Measurements from ENCODE around the gene UST.
"Not testable (repeated sequence)": the region's sequence is repeated elsewhere in the genome, so short reads cannot be mapped to it uniquely, and the experiment has no call there.

The UST gene

DNA sequence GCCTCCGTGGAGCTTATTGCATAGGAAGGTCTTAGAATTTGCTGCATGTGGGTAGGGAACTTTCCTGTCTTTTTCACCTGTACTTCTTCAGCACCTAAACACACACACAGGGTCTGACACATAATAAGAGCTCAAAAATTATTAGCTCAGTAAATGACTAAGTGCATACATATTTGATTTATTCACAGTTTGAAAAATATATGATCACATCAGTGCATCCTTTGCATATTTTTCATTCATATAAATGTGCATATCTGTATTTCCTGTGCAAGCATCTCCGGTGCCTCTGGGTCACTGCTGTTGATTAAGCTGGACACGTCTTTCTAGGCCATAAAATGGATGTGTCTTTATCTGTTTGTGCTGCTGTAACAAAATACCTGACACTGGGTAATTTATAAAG is 234.7 kb downstream of the UST start:
- DNase-seq, result no peak

DNA sequence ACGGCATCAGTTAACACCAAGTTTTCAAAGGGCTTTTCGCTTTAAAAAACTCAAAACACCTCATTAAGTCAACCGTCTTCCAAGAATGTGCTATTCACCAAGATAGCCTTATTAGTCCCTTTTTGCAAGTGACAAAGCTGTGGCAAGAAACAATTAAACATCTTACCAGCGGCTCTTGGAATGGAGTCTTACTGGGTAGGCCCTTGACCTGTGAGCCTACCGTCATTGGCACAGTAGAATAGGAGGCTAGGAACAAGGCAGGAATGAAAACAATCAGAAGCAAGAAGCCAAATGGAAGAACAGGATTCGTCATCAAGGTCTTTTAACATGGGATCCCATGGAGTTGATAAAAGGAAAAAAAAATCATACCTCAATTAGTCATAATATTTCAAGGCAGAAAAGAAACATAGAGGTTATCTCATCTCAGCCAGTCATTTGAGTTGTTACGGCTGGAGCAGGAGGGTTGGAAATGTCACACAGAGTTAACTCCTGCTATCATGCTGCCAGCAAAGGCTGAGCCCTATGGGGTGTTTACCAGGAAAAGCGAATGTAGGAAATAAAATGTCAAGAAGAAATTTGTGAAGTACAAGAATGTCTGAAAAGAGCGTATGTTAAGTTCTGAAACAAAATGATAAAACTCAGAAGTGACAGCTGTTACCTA is 236.4 kb downstream of the UST start:
- no peak for DNase-seq

DNA sequence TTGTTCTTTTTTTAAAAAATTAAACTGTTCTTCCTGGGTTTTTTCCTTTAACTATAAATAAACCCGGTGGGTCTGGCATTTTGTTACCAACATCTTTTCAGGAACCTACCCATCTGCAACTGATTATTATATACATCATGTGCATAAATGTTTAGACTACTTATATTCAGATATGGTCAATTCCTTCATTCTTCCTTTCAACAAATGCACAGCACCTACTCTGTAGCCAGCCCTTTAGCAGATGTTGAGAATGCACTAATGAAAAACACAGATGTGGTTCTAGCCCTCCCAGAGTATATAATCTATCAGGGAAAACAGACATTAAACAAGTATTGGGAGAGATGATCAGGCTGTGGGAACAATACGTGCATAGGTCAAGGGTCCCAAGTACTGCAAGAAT is 237.1 kb downstream of the UST start:
- DNase-seq, result no peak

DNA sequence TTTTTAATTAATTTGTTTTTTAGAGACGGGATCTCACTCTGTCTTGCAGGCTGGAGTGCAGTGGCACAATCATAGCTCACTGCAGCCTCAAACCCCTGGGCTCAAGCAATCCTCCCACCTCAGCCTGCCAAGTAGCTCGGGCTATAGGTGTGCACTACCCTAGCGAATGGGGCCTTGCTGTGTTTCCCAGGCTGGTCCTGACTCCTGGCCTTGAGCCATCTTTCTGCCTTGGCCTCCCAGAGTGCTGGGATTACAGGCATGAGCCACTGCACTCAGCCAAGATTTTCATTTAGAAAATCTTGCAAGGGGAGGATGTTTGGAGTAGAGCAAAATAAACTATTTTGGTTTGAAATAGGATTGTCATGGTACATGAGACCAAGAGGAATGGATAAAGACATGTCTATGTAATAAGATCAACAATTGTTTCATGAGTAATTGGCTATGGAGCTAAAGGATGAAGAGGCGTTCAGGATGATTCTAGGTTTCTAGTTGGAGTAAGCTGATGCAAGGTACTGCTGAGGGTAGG is 237.8 kb downstream of the UST start:
- DNase-seq, result no peak

DNA sequence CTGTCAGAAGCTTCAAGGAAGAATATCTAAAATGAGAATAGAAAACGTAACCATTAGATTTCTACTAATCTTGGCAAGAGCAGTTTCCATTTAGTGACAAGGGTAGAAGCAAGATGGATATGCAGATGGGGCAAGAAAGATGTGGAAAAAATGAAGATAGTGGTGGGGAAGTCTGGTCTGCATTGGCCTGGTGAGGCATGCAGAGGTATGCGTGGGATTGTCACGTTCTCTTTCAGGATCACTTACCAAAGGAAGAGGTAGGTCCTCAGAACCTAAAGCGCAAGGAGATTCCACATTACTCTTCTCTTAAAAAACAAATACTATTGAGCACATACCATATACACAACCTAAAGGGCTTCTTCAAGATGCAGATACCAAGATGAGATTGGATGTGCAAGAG is 238.7 kb downstream of the UST start:
- no peak for DNase-seq

DNA sequence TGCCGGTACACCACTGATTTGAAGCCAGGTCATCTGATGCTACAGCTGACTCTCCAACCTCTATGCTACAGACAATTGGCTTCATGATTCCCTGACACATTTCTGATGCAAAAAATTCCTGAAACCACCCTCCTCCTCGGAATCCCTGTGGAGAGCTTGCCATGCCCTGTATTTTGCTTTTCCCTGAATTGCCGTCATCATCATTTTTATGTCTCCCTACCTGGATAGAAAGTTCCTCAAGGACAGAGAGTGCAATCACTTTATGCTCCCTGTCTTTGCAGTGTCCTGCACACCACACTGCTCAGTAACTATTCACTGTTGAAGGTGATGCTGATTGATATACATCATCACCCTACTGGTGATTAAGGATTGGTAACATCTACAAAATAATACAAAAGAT is 239.8 kb downstream of the UST start:
- no peak for DNase-seq

DNA sequence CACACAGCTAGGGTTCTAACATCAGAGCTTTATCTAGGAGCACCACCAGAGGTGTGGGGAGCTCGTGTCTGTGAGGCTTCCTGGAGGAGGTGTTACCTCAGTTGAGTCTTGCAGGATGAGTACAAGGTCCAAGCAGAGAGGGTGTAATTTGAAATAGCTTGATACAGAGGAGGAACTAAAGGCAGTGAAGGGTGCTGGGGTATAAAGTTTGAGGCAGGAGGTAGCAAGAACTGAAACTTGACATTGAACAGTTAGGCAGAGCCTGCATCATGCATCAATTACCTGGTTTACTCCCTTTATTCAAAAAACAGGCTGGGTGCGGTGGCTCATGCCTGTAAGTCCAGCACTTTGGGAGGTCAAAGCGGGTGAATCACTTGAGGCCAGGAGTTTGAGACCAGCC is 241.2 kb downstream of the UST start:
- no peak for DNase-seq

DNA sequence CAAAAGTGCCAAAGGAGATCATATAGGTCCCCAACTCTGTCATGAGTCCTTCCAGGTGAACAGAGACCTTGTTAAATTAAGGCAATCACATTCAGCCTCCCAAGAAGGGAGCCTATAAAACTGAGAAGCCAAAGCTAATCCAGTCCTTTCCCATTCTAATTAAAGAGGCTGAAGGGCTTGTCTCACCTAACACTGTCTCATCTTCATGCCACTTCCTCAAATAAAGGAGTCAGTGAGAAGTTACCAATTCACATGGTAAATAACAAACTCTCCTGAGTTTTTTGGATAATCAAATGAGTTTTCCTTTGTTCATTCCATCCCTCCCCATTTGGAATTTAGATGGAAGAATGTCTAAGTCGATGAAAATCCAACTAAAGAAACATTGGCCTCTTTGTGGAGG is 242.8 kb downstream of the UST start:
- no peak for DNase-seq

DNA sequence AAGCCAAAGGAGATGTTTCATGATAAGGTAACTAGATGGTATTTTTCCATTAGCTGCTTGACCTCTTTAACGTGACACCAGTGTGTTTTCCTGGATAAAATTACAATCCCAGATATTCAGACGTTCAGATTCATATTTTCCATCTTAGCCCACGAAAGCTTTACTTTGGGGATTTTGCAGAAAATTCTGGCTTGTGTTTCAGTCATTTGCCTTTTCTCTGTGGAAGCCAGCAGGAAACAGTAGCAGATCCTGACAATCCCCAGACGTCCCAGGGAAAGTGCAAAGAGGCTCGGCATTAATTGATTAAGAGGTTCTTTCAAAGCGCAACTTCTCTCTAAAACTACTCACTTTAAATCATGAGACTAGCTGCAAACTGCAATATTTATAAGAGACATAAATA is 243.6 kb downstream of the UST start:
- DNase-seq, result no peak

DNA sequence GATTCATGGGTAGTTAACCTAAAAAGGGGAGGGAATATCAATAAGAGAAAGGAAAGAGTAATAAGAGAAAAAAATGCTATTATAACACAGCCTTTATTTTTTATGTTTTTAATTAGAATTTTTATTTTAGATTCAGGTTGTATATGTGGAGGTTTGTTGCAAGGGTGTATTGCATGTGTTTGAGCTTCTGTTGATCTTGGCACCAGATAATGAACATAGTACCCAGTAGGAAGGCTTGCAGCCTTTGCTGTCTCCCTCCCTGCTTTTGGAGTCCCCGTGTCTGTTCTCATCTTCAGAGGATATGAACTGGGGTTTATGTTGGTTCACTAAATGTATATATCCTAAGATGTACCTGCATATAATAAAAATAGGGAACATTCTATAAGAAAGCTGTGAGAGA is 250.0 kb downstream of the UST start:
- DNase-seq, result no peak

DNA sequence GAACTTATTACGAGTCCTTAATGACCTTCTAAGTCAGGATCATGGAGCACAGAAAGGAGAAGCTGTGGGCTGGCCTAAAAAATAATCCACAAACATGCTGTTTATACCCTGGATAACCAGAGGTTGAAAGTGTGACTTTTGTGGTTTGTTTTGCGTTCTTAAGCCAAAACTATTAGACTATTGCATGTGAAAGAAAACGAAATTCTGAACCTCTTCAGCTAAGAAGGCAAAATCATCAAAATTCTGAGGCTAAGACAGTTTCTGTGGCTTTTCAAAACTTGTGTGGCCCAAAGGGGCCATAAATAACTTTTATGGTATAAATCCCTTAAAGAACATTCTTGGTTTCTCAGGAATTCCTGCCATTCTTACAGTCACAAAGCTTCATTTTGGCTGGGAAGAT is 251.0 kb downstream of the UST start:
- no peak for DNase-seq

DNA sequence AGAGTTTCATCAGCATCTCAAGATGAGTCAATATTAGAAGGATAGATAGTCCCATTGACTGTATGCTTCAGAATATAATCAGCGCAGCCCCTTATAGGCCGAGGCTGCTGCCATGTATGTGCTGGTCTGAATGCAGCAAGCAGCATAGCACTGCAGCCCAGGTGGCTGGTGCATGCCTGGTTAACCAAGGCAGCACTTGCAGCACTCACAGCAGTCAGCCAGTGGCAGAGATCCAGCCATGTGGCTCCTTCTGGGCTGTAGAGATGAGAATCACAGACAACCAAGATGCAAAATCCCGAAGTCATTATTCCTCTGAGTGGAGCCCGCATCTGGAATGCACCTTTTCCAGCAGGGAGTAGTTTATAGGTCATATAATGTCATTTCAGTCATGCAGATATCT is 251.9 kb downstream of the UST start:
- DNase-seq, result no peak

DNA sequence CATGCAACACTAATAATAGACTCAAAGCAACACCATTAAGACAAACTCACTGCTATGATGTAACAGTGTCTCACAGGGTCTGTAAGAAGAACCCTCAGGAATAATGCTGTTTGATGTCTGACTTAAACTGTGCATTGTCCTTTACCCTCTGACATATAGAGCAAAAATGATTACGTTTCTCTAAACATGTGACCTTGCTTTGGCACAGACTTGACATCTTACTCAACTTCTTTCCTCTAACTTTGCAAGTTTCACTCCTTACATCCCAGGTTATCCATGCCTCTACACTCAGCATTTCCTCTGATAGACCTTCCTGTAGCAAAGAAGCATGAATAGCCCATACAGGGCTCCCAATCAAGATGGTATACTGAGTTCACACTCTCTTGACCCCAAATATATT is 252.7 kb downstream of the UST start:
- DNase-seq, result no peak

DNA sequence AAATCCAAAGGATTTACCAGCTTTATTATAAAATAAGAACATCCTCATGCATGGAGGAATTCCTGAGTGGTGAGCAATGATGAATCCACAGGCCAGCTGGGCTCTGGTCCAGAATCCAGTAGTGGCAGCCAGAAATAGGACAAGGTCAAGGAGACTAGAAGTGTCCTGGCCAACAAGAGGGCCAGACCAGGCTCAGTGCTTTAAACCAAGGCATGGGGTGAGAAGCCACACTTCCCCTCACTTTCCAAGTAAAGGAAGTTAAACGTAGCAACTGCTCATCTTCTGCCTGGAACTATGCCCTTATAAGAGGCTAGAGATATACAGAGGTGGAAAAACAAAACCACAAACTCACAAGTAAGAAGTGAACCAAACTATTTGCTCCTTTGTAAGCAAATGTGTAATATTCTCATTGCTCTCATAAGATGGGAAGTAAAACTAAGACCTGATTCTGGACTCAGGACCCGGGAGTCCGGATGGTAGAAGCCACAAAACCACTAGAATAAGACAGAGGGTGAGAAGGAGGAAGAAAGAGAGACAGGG is 253.2 kb downstream of the UST start:
- no peak for DNase-seq

DNA sequence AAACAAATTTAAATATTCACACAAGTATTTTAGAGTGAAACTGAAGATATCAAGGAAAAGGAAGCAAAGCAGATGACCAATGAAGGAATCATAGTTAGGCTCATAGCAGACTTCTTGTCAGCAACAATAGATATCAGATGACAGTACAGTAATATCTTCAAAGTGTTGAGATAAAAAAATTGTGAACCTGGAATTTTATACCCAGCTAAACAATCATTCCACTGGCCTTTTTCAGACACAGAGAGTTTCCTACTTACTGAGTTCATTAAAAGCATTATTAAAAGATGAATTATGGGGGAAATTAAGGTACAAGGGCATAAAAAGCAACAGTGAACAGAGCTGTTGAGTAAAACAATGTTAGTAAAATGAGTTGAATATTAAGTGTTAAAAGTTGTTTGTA is 254.6 kb downstream of the UST start:
- no peak for DNase-seq

DNA sequence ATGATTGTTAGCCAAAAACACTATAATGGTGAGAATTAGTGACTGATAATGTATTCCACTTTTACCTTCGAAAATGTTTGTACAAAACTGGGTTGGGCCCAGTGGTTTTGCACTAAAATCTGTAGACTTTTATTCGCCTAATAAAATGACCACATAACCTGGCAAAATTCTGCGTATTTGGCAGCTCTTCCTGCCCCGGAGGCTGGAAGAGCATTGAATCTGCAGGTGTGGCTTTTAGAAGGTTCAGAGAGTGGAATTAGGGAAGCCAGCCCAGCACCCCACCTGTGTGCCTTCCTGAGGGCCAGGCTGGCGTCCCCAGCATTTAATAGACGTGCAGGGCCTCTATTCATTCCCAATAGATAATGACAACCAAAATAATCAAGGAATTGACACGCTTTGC is 256.7 kb downstream of the UST start:
- DNase-seq, result no peak

DNA sequence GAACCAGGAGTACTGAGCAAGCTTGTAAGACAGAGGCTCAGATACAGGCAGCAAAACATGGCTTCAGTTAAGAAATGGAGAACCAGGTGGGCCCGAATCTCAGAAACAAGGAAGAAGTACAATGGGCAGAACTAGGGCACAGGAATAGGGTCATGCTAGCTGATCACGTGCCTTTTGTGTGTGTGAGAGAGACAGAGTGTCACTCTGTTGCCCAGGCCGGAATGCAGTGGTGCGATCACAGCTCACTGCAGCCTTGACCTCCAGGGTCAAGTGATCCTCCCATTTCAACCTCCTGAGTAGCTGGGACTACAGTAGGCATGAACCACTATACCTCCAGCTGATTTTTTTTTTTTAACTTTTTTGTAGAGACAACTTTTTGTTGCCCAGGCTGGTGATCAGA is 257.8 kb downstream of the UST start:
- DNase-seq, result no peak

DNA sequence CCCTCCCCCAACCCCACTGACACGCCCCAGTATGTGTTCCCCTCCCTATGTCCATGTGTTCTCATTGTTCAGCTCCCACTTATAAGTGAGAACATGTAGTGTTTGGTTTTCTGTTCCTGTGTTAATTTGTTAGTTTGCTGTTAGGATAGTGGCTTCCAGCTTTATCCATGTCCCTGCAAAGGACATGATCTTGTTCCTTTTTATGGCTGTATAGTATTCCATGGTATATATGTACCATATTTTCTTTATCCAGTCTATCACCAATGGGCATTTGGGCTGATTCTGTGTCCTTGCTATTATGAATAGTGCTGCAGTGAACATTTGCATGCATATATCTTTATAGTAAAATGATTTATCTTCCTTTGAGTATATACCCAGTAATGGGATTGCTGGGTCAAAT is 259.4 kb downstream of the UST start:
- not testable (repeated sequence) for DNase-seq

DNA sequence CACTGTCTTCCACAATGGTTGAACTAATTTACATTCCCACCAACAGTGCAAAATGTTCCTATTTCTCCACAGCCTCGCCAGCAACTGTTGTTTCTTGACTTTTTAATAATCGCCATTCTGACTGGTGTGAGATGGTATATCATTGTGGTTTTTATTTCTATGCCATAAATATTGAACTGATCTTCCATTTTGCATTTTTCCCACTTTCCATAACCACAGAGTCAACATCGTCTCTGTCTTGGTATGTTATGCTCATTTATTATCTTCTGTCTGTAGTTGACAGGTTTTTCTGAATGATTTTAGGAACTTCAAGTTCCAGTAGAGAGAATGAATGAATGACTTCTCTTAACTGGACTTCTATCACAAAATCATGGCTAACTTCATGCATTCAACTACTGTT is 259.8 kb downstream of the UST start:
- DNase-seq, result no peak

DNA sequence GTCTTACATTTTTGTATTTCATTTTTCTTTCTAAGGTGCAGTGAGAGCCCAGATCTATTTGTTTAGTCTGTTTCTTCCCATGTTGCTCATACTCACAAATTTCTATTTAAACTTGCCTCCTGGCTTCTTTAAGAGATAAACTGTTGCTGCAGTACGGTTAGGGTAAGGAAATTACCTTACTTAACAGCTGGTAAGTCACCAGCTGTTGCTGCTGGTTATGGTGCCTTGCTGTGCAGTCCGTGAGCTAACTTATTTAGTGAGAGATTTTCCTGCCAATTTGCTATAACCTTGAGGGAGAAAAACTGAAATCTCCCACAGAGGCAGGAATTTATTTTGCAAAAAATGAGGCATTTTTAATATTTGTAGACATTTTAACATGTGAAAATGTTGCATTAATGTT is 261.0 kb downstream of the UST start:
- no peak for DNase-seq

DNA sequence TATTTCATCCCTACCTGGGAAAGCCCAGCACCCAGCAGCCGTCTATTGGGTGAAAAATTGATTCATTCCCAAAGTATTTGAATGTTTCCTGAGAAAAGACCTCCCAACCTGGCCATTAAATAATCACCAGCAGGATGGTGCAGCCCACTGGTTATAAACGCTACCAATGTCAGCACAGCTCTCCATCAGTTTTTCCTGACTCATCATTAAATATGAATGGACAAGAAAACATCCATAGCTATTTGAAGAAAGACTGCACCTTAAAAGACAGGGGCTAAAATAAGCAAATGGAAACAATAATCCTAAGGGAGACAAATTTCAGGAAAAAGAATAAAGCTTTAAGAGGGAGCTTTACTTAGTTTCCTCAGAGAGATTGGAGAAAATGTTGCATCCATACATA is 261.9 kb downstream of the UST start:
- no peak for DNase-seq

DNA sequence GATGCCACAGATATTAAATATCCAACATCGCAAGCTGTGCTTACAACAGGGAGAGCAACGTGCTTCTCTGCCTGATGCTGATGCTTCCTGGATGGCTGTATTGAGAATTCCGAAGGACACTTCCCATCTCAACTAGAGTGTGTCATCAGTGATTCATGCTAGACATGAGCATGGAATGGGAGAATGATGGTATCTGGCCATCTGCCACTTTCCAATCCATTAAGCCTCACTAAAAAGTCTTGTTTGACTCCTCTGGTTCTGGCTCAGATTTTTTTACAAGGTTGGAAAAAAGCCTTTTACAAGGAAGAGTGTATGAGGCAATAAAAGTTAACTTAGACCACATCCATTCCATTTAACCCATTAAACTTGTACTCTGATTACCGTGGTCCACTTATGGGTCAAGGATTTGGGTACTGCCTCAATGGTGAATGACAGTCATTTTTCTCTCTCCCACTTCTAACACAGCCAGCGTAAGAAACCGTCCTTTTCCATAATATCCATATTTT is 265.3 kb downstream of the UST start:
- no peak for DNase-seq

DNA sequence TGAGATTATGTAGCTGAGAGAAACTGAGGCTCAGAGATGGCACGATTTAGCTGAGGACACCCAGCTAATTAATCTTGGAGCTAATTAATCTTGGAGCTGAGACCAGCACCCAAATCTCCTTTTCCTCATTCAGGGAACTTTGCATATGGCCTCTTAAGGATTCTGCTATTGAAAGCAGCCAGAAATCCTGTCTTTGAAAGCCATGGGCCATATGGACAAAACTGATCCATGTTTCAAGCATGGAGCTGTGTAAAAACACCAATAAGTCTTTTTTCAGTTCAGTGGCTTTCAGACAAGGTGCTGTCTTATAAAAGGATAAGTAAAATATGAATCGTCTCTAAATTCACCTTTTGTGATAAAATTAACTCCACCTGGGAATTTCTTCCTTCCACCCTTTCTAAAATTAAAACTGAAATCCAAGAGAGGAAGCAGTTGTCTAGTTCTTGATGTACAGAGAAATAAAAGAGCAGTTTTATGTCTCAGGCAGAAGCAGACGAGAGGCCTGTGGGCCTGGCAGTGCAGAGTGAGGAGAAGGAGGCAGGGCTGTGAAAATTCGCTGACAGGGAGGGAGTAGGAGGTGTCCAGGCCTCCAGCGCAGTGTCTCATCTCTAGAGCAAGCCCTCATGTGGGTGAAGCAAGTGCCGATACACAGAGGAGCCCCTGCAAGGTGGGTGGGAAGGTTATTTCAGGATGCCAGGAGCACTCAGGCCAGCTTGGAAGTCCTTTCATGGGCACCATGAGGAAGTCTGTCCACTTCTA is 266.9 kb downstream of the UST start:
- DNase-seq, result no peak
